Amniotic stem cell (primary cell): Measurements from ENCODE around the gene C17orf113.

Experiments used
- DNase-seq: peaks from one replicate; lab custom pipeline; 2025; lab: John Stamatoyannopoulos, UW

The C17orf113 gene

GRCh38 chr17:42050393-42051012 lies at the start of gene C17orf113:
C17orf113 (minus strand) TSS chr17:42050601; CDS start chr17:42043376, 7,225 bp downstream.
- no peak for DNase-seq

- no peak for DNase-seq
These were observed 48.5 kb upstream of the C17orf113 start for GRCh38 chr17:42098730-42099399.

- no peak for DNase-seq
These were observed 47.6 kb upstream of the C17orf113 start, which contains the start of gene ZNF385C for GRCh38 chr17:42097691-42098631. ZNF385C (minus strand) TSS chr17:42098473; CDS start chr17:42063056, 35,417 bp downstream.

GRCh38 chr17:42096360-42097111 lies 46.1 kb upstream of the C17orf113 start:
- no peak for DNase-seq

GRCh38 chr17:42094375-42095069 lies 44.1 kb upstream of the C17orf113 start:
- DNase-seq: no peak

- DNase-seq: no peak
These were observed 42.5 kb upstream of the C17orf113 start for GRCh38 chr17:42092939-42093338.

DNA sequence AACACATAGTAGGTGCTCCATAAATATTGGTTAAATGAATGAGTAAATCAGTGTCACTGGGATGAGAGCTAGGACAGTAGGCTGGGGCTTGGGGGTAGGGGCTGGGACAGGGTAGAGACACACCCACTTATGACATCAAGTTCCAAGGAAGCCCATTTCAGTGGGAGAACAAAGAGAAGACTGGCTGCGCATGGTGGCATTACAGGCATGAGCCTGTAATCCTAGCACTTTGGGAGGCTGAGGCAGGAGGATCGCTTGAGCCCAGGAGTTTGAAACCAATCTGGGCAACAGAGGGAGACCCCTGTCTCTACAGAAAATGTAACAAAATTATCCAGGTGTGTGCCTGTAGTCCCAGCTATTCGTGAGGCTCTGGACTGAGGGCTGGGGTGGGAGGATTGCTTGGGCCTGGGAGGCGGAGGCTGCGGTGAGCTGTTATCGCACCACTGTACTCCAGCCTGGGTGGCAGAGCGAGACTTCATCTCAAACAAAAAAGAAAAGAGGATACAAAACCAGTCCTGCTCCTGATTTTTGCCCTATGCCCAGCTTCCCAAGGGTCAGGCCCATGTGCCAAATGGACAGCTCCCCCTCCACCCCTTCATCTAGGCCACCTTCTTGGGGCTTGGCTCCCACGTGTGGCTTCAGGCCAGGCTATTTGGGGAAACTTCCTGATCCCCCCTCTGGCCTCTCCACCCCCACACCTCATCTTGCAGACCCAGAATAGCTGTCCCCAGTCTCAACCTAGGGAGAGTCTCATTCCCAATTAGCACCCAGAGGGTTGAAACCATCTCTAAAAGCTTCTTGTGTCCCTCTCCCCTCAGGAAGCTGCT lies 40.8 kb upstream of the C17orf113 start:
- DNase-seq: no peak

- no peak for DNase-seq
These were observed 38.3 kb upstream of the C17orf113 start for GRCh38 chr17:42088736-42089135.

DNA sequence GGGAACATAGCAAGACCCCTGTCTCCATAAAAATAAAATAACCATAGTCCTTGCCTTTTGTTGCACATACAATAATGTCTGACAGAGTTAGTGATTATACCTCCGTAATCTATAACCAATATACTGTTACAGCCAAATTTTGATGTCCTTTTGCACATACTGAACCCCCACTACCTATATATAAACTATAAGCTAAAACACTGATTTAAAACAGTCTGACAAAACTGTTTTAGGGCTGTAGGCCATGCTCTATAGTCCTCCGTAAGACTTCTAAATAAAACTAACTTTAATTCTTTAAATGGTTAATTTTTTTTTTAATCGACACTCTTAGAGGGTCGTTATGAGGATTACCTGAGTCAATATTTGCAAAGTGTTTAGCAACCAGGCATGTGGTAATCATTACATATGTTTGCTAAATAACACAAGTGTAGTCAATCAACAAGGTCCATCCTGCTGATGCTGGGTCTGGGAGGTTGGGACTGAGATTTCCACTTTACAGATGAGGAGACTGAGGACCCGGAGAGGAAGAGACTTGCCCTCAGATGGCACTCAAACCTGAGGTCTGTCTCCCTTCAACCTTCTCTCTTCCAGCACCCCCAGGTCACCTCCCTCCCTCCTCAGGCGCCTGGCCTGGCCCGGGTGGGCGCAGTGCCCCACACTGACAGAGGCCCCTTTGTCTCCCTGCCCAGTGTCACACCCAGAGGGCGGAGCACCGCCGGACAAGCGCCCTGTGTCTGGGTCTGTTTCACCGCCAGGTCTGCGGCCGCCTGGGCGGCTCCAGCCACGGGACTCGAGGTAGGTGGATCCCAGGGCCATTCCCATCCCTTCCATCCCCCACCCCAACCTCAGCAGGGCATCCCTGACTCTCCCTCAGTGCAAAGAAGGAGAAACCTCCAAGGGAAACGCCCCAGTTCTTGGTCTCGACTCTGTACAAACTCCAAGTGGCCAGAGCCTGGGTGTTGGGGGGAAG lies 37.6 kb upstream of the C17orf113 start:
- no peak for DNase-seq

DNA sequence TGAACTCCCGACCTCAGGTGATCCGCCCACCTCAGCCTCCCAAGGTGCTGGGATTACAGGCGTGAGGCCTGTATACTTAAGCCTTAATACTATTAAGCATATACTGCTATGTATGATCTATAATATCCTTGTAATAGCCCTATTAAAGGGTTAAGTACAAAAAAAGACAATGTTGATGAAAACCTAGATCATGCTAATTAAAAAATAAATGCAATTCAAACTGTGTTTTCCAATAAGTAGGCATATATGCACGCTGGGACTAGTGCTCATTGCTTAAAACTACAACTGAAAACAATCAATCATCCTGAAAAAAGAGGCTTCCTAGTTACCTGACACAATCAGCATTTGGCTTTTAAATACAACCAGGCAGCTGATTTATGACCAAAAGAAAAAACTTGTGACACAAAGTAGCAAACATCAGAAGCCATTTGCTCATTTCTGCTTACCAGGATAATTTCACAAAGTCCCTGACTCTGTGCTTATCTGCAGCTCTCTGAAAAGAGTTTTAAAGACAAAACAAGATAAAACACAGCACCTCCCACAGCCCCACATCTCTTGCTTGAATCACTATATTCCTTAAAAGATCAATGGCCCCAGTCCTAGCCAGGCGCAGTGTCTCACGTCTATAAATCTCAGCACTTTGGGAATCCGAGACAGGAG lies 36.8 kb upstream of the C17orf113 start:
- DNase-seq: no peak

DNA sequence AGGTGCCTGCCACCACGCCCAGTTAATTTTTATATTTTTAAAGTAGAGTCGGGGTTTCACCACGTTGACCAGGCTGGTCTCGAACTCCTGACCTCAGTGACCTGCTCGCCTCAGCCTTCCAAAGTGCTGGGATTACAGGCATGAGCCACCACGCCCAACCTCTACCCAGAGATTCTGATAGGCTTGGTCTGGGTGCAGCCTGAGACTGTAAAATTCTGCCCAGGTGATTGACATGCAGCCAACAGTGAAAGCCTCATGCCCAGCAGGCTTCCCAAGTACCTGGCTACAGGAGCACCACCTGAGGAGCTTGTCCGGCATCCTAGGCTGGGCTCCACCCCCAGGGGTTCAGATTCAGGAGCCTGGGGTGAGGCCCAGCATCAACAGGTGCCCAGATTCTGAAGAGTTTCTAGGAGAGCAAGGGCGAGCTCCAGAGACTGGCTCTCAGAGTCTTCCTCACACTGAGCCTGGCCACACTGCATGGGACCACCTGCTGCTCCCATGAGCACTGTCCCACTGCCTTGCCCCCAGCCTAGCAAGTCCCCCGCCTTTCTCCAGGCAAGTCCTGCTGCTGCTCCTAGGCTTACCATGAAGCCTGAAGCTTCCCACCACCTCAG lies 31.2 kb upstream of the C17orf113 start:
- no peak for DNase-seq

DNA sequence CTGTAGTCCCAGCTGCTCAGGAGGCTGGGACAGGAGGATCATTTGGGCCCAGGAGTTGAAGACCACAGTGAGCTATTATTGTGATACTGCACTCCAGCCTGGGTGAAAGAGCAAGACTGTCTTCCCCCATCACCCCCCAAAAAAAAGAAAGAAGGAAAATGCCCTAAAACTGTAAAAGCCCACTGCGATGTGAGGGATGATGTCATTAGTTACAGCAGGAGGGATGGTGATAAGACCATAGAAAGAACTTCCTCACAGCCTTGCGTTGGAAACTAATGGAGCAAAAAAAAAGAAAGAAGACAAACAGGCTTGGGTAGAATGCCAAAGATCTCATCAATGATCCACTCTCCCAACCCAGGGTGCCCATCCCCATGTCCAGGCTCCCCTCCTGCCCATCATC lies 29.1 kb upstream of the C17orf113 start:
- DNase-seq: no peak

DNA sequence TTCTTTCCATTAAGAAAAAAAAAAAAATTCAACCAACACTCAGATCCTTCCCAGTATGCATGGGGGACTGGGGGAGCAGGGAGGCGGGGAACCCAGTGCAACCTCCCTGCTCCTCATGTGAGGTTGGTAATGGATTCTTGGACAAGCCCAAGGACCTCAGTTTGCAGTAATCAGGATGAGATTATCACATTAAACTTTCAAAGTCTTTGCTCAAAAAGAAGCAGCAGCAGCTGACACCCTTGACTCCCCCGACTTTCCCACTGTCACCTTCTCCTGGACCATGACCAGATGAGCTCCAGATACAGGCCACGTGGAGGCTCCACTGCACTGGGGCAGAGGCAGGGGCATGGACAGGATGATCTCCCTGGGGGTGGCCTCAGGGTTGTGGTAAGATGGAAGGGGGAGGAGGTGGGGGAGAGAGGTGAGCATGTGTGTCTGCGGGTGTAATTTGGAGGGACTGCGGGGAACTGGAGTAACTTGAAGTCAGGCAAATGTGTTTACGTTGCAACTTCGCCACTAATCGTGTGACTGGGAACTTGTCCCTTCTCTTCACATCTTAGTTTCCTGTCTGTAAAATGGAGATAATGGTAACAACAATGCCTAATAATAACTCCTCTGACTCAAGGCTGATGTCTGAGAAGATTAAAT lies 28.1 kb upstream of the C17orf113 start:
- DNase-seq: no peak

GRCh38 chr17:42077755-42078154 lies 27.4 kb upstream of the C17orf113 start:
- no peak for DNase-seq

GRCh38 chr17:42076797-42077559 lies 26.6 kb upstream of the C17orf113 start:
- no peak for DNase-seq

DNA sequence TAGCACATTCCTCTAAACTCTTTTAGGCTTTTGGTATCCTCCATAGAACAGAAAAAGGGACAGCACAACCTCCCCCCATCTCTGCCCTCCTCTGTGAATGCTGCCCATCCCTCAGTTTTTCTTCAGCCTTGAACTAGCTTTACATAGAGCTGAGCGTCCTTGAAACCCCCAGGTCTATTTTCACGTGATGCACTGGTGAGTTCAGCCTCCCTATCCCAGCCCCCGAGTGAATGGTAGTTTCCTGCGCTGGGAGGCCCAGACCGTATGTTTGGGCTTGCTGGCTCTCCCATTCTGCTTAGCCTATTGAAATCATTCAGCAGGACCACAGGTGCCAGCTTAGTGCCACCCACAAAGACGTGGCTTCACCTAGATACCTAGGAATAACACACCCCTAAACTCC lies 25.4 kb upstream of the C17orf113 start:
- no peak for DNase-seq
